ENCODE data around the gene ANKIB1.
"Not testable (repeated sequence)": the region's sequence is repeated elsewhere in the genome, so short reads cannot be mapped to it uniquely, and the experiment has no call there.

DNA sequence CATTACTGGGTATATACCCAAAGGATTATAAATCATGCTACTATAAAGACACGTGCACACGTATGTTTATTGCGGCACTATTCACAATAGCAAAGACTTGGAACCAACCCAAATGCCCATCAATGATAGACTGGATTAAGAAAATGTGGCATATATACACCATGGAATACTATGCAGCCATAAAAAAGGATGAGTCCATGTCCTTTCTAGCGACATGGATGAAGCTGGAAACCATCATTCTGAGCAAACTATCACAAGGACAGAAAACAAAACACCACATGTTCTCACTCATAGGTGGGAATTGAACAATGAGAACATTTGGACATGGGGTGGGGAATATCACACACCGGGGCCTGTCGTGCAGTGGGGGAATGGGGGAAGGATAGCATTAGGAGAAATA, 164.4 kb downstream of the ANKIB1 start:
- TF ChIP-seq EZH2 (IDR thresholded peaks at IDR 0.05; ENCODE audit: borderline replicate concordance, low read depth, low read length, poor library complexity, severe bottlenecking); CTCF (conservative IDR thresholded peaks at IDR 0.05; ENCODE audit: low read depth, low read length): not testable (repeated sequence)

Data from A673 (cell line).